SK-N-SH treated with all-trans-retinoic acid at 6 μM for 48 hours (cell line): Measurements from ENCODE around the gene GRID1.

Source experiments
- ATAC-seq: fragments of 200-7000 bp; cut with Tn5 transposase; 3 replicates; pipeline ENCODE4 v1.9.1; 2020; ENCODE audit warnings: mild to moderate bottlenecking, moderate library complexity
- ARNTL ChIP-seq: fragments of 450-650 bp; formaldehyde crosslinking; IDR thresholded peaks from 2 replicates; pipeline ENCODE4 v1.5.0; 2020; ENCODE audit warnings: low read depth, mild to moderate bottlenecking, moderate library complexity, borderline replicate concordance
- BACH2 ChIP-seq: fragments of 250-450 bp; sonication (Bioruptor Pico); IDR thresholded peaks from 2 replicates; pipeline ENCODE4 v1.9.0; 2021; ENCODE audit warnings: mild to moderate bottlenecking, borderline replicate concordance
- CSDC2 ChIP-seq: fragments of 250-450 bp; sonication (Bioruptor Pico); IDR thresholded peaks from 2 replicates; pipeline ENCODE4 v1.5.0; 2020; ENCODE audit warnings: mild to moderate bottlenecking, moderate library complexity
- ESRRG ChIP-seq: fragments of 250-450 bp; sonication (Bioruptor Pico); IDR thresholded peaks from 2 replicates; pipeline ENCODE4 v1.6.1; 2021; ENCODE audit warnings: mild to moderate bottlenecking
- GLIS3 ChIP-seq: fragments of 250-450 bp; sonication (Bioruptor Pico); IDR thresholded peaks from 2 replicates; pipeline ENCODE4 v1.5.0; 2020; ENCODE audit warnings: mild to moderate bottlenecking, moderate library complexity
- ISL1 ChIP-seq: fragments of 250-450 bp; sonication (Bioruptor Pico); IDR thresholded peaks from 2 replicates; pipeline ENCODE4 v2.1.2; 2022; ENCODE audit warnings: mild to moderate bottlenecking, moderate library complexity
- OSR1 ChIP-seq: fragments of 250-450 bp; sonication (Bioruptor Pico); IDR thresholded peaks from 2 replicates; pipeline ENCODE4 v1.8.0; 2022; ENCODE audit warnings: moderate library complexity, mild to moderate bottlenecking, inconsistent platforms
- PPARA ChIP-seq: fragments of 250-450 bp; sonication (Bioruptor Pico); IDR thresholded peaks from 2 replicates; pipeline ENCODE4 v1.5.0; 2020; ENCODE audit warnings: mild to moderate bottlenecking, borderline replicate concordance
- RARB ChIP-seq: fragments of 250-450 bp; sonication (Bioruptor Pico); IDR thresholded peaks from 2 replicates; pipeline ENCODE4 v1.8.0; 2021; ENCODE audit warnings: mild to moderate bottlenecking, moderate library complexity
- SNAI2 ChIP-seq: fragments of 250-450 bp; sonication (Bioruptor Pico); IDR thresholded peaks from 2 replicates; pipeline ENCODE4 v1.5.0; 2020; ENCODE audit warnings: mild to moderate bottlenecking, moderate library complexity
- TCF4 ChIP-seq: fragments of 250-450 bp; sonication (Bioruptor Pico); IDR thresholded peaks from 2 replicates; pipeline ENCODE4 v1.8.0; 2021; ENCODE audit warnings: mild to moderate bottlenecking, moderate library complexity, borderline replicate concordance
- TOX ChIP-seq: fragments of 250-450 bp; sonication (Bioruptor Pico); IDR thresholded peaks from 2 replicates; pipeline ENCODE4 v1.8.0; 2021; ENCODE audit warnings: mild to moderate bottlenecking, moderate library complexity, borderline replicate concordance
- ZC3H10 ChIP-seq: fragments of 250-450 bp; sonication (Bioruptor Pico); IDR thresholded peaks from 2 replicates; pipeline ENCODE4 v1.5.1; 2021; ENCODE audit warnings: mild to moderate bottlenecking, moderate library complexity
- ZFP3 ChIP-seq: fragments of 250-450 bp; sonication (Bioruptor Pico); IDR thresholded peaks from 2 replicates; pipeline ENCODE4 v1.5.0; 2020; ENCODE audit warnings: mild to moderate bottlenecking, moderate library complexity
- ZFP30 ChIP-seq: fragments of 450-650 bp; formaldehyde crosslinking; IDR thresholded peaks from 2 replicates; pipeline ENCODE4 v1.5.0; 2022; ENCODE audit warnings: mild to moderate bottlenecking, moderate library complexity
- ZNF565 ChIP-seq: fragments of 450-650 bp; formaldehyde crosslinking; conservative IDR thresholded peaks from 2 replicates; pipeline ENCODE4 v1.5.0; 2020; ENCODE audit warnings: low read depth, mild to moderate bottlenecking, moderate library complexity
- ZNF70 ChIP-seq: fragments of 450-650 bp; formaldehyde crosslinking; IDR thresholded peaks from 2 replicates; pipeline ENCODE4 v1.5.0; 2020; ENCODE audit warnings: mild to moderate bottlenecking, moderate library complexity
- TF ChIP-seq, protein P1 (sequence below): fragments of 250-450 bp; sonication (Bioruptor Pico); IDR thresholded peaks from 2 replicates; pipeline ENCODE4 v1.8.0; 2020; ENCODE audit warnings: mild to moderate bottlenecking, moderate library complexity, borderline replicate concordance
- TF ChIP-seq, protein P2 (sequence below): fragments of 250-450 bp; sonication (Bioruptor Pico); IDR thresholded peaks from 2 replicates; pipeline ENCODE4 v1.5.0; 2020; ENCODE audit warnings: mild to moderate bottlenecking, moderate library complexity
- TF ChIP-seq, protein P3 (sequence below): fragments of 250-450 bp; sonication (Bioruptor Pico); IDR thresholded peaks from 2 replicates; pipeline ENCODE4 v1.5.1; 2020; ENCODE audit warnings: low read depth, mild to moderate bottlenecking, moderate library complexity
- TF ChIP-seq, protein P4 (sequence below): fragments of 250-450 bp; sonication (Bioruptor Pico); IDR thresholded peaks from 2 replicates; pipeline ENCODE4 v1.8.0; 2021; ENCODE audit warnings: low read depth, mild to moderate bottlenecking, moderate library complexity, borderline replicate concordance

The GRID1 gene

DNA sequence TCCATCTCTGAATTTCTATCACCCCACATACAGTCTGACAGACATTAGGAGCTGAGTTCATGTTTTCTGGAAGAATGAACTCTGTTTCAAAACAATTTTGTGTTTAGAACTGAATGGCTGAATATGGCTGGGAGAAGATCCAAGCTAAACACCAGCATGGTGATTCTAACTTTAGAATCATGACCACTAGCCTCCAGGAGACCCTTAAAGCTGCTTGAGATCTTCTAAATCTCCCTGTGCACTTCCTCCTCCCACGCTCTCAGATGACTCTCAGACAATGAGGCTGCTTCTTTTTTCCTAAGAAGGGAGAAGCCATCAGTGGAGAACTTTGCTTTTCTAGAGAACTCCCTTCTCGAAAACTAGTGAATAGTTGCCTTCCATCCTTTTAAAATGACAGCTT is 711.2 kb downstream of the GRID1 start:
- ATAC-seq: no peak
- TF ChIP-seq, protein P1, sequence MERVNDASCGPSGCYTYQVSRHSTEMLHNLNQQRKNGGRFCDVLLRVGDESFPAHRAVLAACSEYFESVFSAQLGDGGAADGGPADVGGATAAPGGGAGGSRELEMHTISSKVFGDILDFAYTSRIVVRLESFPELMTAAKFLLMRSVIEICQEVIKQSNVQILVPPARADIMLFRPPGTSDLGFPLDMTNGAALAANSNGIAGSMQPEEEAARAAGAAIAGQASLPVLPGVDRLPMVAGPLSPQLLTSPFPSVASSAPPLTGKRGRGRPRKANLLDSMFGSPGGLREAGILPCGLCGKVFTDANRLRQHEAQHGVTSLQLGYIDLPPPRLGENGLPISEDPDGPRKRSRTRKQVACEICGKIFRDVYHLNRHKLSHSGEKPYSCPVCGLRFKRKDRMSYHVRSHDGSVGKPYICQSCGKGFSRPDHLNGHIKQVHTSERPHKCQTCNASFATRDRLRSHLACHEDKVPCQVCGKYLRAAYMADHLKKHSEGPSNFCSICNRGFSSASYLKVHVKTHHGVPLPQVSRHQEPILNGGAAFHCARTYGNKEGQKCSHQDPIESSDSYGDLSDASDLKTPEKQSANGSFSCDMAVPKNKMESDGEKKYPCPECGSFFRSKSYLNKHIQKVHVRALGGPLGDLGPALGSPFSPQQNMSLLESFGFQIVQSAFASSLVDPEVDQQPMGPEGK (CRISPR knock-in tag): no peak
- TF ChIP-seq OSR1 (CRISPR knock-in tag) (no peak), PPARA (no peak), GLIS3 (no peak), ZFP3 (CRISPR knock-in tag) (no peak), ESRRG (CRISPR knock-in tag) (no peak), ZNF70 (CRISPR knock-in tag) (no peak)
- TF ChIP-seq, protein P2, sequence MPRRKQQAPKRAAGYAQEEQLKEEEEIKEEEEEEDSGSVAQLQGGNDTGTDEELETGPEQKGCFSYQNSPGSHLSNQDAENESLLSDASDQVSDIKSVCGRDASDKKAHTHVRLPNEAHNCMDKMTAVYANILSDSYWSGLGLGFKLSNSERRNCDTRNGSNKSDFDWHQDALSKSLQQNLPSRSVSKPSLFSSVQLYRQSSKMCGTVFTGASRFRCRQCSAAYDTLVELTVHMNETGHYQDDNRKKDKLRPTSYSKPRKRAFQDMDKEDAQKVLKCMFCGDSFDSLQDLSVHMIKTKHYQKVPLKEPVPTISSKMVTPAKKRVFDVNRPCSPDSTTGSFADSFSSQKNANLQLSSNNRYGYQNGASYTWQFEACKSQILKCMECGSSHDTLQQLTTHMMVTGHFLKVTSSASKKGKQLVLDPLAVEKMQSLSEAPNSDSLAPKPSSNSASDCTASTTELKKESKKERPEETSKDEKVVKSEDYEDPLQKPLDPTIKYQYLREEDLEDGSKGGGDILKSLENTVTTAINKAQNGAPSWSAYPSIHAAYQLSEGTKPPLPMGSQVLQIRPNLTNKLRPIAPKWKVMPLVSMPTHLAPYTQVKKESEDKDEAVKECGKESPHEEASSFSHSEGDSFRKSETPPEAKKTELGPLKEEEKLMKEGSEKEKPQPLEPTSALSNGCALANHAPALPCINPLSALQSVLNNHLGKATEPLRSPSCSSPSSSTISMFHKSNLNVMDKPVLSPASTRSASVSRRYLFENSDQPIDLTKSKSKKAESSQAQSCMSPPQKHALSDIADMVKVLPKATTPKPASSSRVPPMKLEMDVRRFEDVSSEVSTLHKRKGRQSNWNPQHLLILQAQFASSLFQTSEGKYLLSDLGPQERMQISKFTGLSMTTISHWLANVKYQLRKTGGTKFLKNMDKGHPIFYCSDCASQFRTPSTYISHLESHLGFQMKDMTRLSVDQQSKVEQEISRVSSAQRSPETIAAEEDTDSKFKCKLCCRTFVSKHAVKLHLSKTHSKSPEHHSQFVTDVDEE (CRISPR knock-in tag): no peak

DNA sequence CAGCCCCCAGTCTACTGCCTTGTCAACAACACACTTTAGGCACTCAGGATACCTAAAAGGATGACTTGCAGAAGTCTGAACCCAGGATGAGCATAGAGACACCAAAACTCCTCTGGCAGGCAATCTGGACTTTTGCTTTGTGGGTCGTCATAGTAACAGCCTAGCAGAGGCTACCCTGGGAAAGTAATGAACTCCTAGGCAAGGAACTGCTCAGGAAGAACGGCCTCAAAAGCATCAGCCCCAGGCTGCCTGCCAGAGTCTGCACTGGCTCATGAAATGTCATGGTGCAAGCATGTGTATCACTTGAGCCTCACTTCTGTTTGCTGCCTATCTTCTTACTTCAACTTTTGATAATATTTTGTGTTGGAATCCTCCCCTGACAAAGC is 715.1 kb downstream of the GRID1 start:
- ATAC-seq: no peak
- no peak for TF ChIP-seq ZFP30 (CRISPR knock-in tag)
- TF ChIP-seq ESRRG (CRISPR knock-in tag): no peak
- TF ChIP-seq ZNF565 (CRISPR knock-in tag): no peak
- TF ChIP-seq CSDC2: no peak
- TF ChIP-seq ARNTL: no peak
- no peak for TF ChIP-seq SNAI2 (CRISPR knock-in tag)
- TF ChIP-seq ZFP3 (CRISPR knock-in tag): no peak
- no peak for TF ChIP-seq ISL1
- TF ChIP-seq BACH2 (CRISPR knock-in tag): no peak
- TF ChIP-seq, protein P2 (CRISPR knock-in tag): no peak
- TF ChIP-seq, protein P1 (CRISPR knock-in tag): no peak
- no peak for TF ChIP-seq PPARA
- TF ChIP-seq, protein P3, sequence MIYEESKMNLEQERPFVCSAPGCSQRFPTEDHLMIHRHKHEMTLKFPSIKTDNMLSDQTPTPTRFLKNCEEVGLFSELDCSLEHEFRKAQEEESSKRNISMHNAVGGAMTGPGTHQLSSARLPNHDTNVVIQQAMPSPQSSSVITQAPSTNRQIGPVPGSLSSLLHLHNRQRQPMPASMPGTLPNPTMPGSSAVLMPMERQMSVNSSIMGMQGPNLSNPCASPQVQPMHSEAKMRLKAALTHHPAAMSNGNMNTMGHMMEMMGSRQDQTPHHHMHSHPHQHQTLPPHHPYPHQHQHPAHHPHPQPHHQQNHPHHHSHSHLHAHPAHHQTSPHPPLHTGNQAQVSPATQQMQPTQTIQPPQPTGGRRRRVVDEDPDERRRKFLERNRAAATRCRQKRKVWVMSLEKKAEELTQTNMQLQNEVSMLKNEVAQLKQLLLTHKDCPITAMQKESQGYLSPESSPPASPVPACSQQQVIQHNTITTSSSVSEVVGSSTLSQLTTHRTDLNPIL (CRISPR knock-in tag): no peak
- no peak for TF ChIP-seq TCF4
- no peak for TF ChIP-seq OSR1 (CRISPR knock-in tag)

DNA sequence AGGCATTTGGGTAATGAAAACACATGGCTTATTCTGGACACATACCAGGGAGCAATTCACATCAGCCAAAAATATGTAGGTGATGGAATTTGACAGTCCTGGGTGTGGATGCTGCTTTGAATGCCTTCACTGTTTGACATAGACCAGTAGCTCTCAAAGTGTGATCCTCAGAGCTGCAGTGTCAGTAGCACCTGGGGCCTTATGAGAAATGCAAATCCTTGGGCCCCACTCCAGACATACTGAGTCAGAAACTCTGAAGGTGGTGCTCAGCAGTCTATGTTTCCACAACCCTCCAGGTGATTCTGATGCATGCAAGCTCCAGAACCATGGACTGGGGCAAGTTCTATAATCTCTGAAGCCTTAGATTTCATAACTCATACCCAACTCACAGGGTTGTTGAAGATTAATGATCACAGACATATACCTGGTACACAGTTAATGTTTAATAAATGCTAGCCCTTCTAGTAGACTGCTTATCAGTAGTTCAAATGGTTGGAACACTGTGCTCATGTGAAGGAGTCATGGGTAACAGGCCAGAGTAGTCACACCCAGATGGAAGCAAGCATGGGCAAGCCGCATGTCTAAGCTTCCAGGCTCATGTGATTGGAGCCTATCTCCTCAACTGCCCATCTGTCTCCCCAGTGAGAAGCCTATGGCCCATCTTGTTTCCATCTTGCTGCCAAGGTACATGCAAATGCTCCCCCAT is 715.7 kb downstream of the GRID1 start:
- no peak for ATAC-seq
- TF ChIP-seq RARB (CRISPR knock-in tag) (no peak), ZFP30 (CRISPR knock-in tag) (no peak), ZFP3 (CRISPR knock-in tag) (no peak), ISL1 (no peak), CSDC2 (no peak), ZNF70 (CRISPR knock-in tag) (no peak), TCF4 (no peak), TOX (no peak), BACH2 (CRISPR knock-in tag) (no peak), SNAI2 (CRISPR knock-in tag) (no peak), ZNF565 (CRISPR knock-in tag) (no peak), ARNTL (no peak), OSR1 (CRISPR knock-in tag) (no peak), ZC3H10 (CRISPR knock-in tag) (no peak)
- TF ChIP-seq, protein P4, sequence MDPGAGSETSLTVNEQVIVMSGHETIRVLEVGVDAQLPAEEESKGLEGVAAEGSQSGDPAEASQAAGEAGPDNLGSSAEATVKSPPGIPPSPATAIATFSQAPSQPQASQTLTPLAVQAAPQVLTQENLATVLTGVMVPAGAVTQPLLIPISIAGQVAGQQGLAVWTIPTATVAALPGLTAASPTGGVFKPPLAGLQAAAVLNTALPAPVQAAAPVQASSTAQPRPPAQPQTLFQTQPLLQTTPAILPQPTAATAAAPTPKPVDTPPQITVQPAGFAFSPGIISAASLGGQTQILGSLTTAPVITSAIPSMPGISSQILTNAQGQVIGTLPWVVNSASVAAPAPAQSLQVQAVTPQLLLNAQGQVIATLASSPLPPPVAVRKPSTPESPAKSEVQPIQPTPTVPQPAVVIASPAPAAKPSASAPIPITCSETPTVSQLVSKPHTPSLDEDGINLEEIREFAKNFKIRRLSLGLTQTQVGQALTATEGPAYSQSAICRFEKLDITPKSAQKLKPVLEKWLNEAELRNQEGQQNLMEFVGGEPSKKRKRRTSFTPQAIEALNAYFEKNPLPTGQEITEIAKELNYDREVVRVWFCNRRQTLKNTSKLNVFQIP: no peak
- TF ChIP-seq, protein P3 (CRISPR knock-in tag): no peak
